Caco-2 (cell line): ENCODE measurements around the gene ZNF394. TPM values are rescaled to one million over a fixed set of nuclear protein-coding genes. Genes with fewer than 3 reads are reported as not detected.

Experiments
- BruUV-seq: library from RNA; stranded (reverse); fragments of 400-500 nt; replicated peaks from 2 replicates; lab custom pipeline; 2021; lab: Mats Ljungman, UMichigan
- CTCF ChIA-PET: fragments of 300-600 bp; sonication (Branson Sonifier 250); formaldehyde crosslinking; loops from one replicate; lab custom pipeline; 2022; ENCODE audit warnings: antibody characterized with exemption; lab: Charles Lee
- POLR2A ChIA-PET: fragments of 300-600 bp; sonication (Branson Sonifier 250); formaldehyde crosslinking; loops from one replicate; lab custom pipeline; 2022; ENCODE audit warnings: antibody characterized with exemption; lab: Charles Lee
- DNase-seq, 2 experiments: peaks; one replicate each; pipeline versions ENCODE4 v3.0.0 to v3.0.0-alpha.2; 2020 to 2022
- H3K27me3 ChIP-seq: replicated peaks from 2 replicates; pipeline ENCODE4 v1.6.0; 2011; ENCODE audit warnings: low read length; ENCODE audit not compliant: control insufficient read depth, insufficient read depth
- H3K36me3 ChIP-seq: 2 replicates; pipeline ENCODE4 v1.5.1; 2011; ENCODE audit warnings: low read length; ENCODE audit not compliant: control insufficient read depth, insufficient read depth
- H3K4me1 ChIP-seq: fragments of 250-450 bp; sonication (Bioruptor Pico); 2 replicates; pipeline ENCODE4 v1.5.1; 2020; ENCODE audit warnings: mild to moderate bottlenecking
- H3K4me3 ChIP-seq: 2 replicates; pipeline ENCODE4 v1.5.1; 2011; ENCODE audit warnings: low read depth, mild to moderate bottlenecking, control low read depth, low read length
- H3K9me3 ChIP-seq: fragments of 250-450 bp; sonication (Bioruptor Pico); 2 replicates; pipeline ENCODE4 v1.5.1; 2020; ENCODE audit warnings: mild to moderate bottlenecking, moderate library complexity
- H3K27ac Mint-ChIP-seq: one replicate; pipeline ENCODE4 v1.8.0; 2022; ENCODE audit warnings: mixed read lengths; ENCODE audit not compliant: unreplicated experiment
- H3K27me3 Mint-ChIP-seq: one replicate; pipeline ENCODE4 v1.8.0; 2022; ENCODE audit warnings: mixed read lengths; ENCODE audit not compliant: insufficient read depth, unreplicated experiment
- H3K36me3 Mint-ChIP-seq: one replicate; pipeline ENCODE4 v1.8.0; 2022; ENCODE audit warnings: mild to moderate bottlenecking, mixed read lengths; ENCODE audit not compliant: insufficient read depth, unreplicated experiment
- H3K4me1 Mint-ChIP-seq: one replicate; pipeline ENCODE4 v1.8.0; 2022; ENCODE audit warnings: low read depth, mixed read lengths; ENCODE audit not compliant: unreplicated experiment
- H3K4me3 Mint-ChIP-seq: one replicate; pipeline ENCODE4 v1.8.0; 2022; ENCODE audit warnings: mild to moderate bottlenecking, moderate library complexity, mixed read lengths; ENCODE audit not compliant: unreplicated experiment
- H3K9me3 Mint-ChIP-seq: one replicate; pipeline ENCODE4 v1.8.0; 2022; ENCODE audit warnings: mixed read lengths; ENCODE audit not compliant: unreplicated experiment
- intact Hi-C: fragments of 100-400 bp; cut with micrococcal nuclease; formaldehyde crosslinking; loops from one replicate; pipeline ENCODE4 v1.10.0; 2022; ENCODE audit not compliant: unreplicated experiment
- total RNA-seq: library from RNA; stranded (reverse); gene quantifications from 2 replicates; pipeline ENCODE4 v1.2.3, GENCODE V29; 2022
- TF ChIP-seq, protein P1 (sequence below), 2 experiments: fragments of 200-600 bp in 1 of 2; IDR thresholded peaks; 1 replicate in 1 of 2; 2 replicates in 1 of 2; pipeline versions ENCODE4 v1.5.1 to v1.8.0; 2011 to 2022; ENCODE audit warnings: antibody characterized with exemption in 1 of 2, control low read depth in 1 of 2, inconsistent platforms in 1 of 2, low read depth in 1 of 2, low read length in 1 of 2, mild to moderate bottlenecking in 1 of 2, moderate library complexity in 1 of 2; ENCODE audit not compliant: insufficient read depth in 1 of 2, severe bottlenecking in 1 of 2, unreplicated experiment in 1 of 2

ZNF394 gene
- total RNA-seq, 1 experiment from 2014 or later, result 31.8 TPM

DNA sequence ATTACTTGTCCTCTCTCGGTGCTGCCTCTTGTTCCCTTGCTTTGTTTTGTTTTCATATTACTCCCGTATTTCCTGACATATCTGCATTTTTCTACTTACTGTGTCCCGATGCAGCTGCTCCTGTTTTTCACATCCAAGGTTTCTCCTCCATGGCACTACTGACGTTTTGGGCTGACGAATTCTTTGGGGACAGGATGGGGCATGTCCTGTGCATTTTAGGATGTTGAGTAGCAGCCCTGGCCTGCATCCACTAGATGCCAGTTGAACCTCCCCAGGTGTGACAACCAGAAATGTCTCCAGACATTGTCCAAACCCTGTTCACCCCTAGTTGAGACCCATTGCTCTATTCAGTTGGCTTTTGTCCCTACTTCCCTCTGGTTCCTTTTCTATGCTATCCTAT lies 15.0 kb downstream of the ZNF394 start:
- BruUV-seq, result no TSS peak
- CTCF ChIA-PET, result no interaction called here
- H3K36me3 Mint-ChIP-seq, result peaks cover 67% of the 10 kb centered on the region

DNA sequence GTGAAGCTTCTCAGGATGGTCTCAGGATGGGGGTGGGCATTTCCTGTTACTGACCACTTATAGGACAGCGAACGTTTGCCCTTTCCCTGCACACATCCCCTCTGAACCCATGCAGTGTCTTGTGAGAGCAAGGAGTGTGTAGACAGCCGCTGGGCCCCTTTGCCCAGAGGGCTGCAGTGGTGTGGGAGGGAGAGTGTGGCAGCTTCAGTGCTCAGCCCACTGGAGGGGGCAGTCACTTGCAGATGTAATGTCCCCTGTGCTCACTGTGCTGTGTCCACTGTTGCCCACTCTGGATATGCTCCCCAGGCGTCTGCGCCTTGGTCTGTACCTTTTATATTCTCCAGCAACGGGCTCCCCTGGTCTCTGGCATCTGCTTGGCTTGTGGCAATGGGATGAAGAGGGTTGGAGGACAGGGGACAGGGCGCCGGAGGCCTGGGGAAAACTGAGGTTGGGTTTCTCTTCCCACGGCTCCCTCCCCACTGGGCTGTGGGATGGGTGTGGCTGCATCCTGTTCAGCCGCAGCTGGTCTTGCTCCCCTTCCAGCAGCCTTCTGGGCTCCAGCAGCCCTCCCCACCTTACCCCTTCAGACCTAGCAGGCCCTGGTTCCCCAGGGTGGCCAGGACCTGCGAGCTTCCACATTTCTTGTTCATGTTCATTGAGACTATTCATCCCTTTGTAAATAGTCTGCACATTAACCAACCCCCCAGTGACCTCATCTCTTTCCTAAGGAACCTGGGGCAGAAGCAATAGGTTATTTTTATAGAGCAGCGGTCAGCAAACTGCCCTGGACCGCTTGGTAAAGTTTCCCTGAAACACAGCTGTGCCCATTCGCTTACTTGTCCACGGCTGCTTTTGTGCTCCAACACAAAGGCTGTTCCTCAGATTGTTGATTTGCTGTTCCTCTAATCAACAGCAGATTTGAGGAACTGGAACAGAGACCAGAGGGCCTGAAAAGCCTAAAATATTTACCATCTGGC lies 21.3 kb downstream of the ZNF394 start:
- TF ChIP-seq, protein P1, sequence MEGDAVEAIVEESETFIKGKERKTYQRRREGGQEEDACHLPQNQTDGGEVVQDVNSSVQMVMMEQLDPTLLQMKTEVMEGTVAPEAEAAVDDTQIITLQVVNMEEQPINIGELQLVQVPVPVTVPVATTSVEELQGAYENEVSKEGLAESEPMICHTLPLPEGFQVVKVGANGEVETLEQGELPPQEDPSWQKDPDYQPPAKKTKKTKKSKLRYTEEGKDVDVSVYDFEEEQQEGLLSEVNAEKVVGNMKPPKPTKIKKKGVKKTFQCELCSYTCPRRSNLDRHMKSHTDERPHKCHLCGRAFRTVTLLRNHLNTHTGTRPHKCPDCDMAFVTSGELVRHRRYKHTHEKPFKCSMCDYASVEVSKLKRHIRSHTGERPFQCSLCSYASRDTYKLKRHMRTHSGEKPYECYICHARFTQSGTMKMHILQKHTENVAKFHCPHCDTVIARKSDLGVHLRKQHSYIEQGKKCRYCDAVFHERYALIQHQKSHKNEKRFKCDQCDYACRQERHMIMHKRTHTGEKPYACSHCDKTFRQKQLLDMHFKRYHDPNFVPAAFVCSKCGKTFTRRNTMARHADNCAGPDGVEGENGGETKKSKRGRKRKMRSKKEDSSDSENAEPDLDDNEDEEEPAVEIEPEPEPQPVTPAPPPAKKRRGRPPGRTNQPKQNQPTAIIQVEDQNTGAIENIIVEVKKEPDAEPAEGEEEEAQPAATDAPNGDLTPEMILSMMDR (IDR thresholded peaks at IDR 0.05; ENCODE audit: insufficient read depth in 1 of 2, low read depth in 1 of 2, low read length in 1 of 2, severe bottlenecking in 1 of 2, unreplicated experiment in 1 of 2), result no peak
- no peak for DNase-seq
- ChIA-PET POLR2A (no interaction called here), CTCF (no interaction called here)
- H3K27me3 Mint-ChIP-seq, result no peaks in the 10 kb centered on the region
- no peaks in the 10 kb centered on the region for H3K27me3 ChIP-seq
- no peaks in the 10 kb centered on the region for H3K4me1 Mint-ChIP-seq
- intact Hi-C loops, result no loop called here
- BruUV-seq, result no TSS peak
- no peak overlapping the region for H3K4me3 ChIP-seq
- H3K36me3 Mint-ChIP-seq, result peaks cover 86% of the 10 kb centered on the region
- H3K4me3 Mint-ChIP-seq, result no peak overlapping the region
- no peaks in the 10 kb centered on the region for H3K9me3 Mint-ChIP-seq
- H3K27ac Mint-ChIP-seq, result no peak overlapping the region
- no peaks in the 10 kb centered on the region for H3K9me3 ChIP-seq
- no peaks in the 10 kb centered on the region; the same call in none of the 2 replicates for H3K36me3 ChIP-seq
- no peaks in the 10 kb centered on the region for H3K4me1 ChIP-seq

More for the DNA sequence above, 15.0 kb downstream of the ZNF394 start:
- Histone ChIP-seq H3K4me3 (no peak overlapping the region), H3K36me3 (no peaks in the 10 kb centered on the region), H3K27me3 (no peaks in the 10 kb centered on the region), H3K4me1 (no peaks in the 10 kb centered on the region), H3K9me3 (no peaks in the 10 kb centered on the region)
- POLR2A ChIA-PET, result no interaction called here
- DNase-seq, result no peak
- TF ChIP-seq, protein P1 (IDR thresholded peaks at IDR 0.05; ENCODE audit: insufficient read depth in 1 of 2, low read depth in 1 of 2, low read length in 1 of 2, severe bottlenecking in 1 of 2, unreplicated experiment in 1 of 2), result no peak
- Mint-ChIP-seq H3K9me3 (no peaks in the 10 kb centered on the region), H3K27ac (peak overlapping the region; percentile 5), H3K4me3 (no peak overlapping the region), H3K4me1 (no peaks in the 10 kb centered on the region), H3K27me3 (no peaks in the 10 kb centered on the region)
- intact Hi-C loops, result no loop called here

DNA sequence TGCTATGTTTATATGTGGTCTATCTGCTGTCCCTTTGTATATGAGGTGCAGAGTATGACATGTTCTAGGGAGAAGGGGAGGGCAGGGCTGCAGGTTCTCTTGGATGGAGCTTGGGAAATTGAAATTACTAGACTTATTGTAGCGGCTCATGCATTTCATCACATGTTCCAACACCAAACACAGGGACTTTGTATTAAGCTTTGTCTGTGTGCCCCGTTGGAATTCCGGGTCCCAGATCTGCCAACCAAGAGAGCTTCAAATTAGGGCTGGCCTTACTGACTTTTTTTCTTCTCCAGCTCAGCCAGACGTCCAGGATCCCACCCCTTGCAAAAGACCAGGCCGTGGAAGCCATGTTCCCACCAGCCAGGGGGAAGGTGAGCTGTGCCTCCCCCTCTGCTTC lies 24.0 kb downstream of the ZNF394 start:
- Mint-ChIP-seq H3K4me3 (no peak overlapping the region), H3K9me3 (no peaks in the 10 kb centered on the region), H3K4me1 (no peaks in the 10 kb centered on the region), H3K27me3 (no peaks in the 10 kb centered on the region), H3K36me3 (peaks cover 77% of the 10 kb centered on the region), H3K27ac (no peak overlapping the region)
- ChIA-PET POLR2A (no interaction called here), CTCF (no interaction called here)
- Histone ChIP-seq H3K9me3 (no peaks in the 10 kb centered on the region), H3K36me3 (no peaks in the 10 kb centered on the region; the same call in none of the 2 replicates), H3K4me3 (no peak overlapping the region), H3K4me1 (no peaks in the 10 kb centered on the region), H3K27me3 (no peaks in the 10 kb centered on the region)
- DNase-seq, result no peak
- intact Hi-C loops, result no loop called here
- TF ChIP-seq, protein P1 (IDR thresholded peaks at IDR 0.05; ENCODE audit: insufficient read depth in 1 of 2, low read depth in 1 of 2, low read length in 1 of 2, severe bottlenecking in 1 of 2, unreplicated experiment in 1 of 2), result no peak
- BruUV-seq, result no TSS peak
